C4-2B (cell line): ENCODE data around the gene CACNA2D3.

ENCODE experiments used
- ZFX ChIP-seq: fragments of 450-650 bp; IDR thresholded peaks from 2 replicates; pipeline ENCODE4 v1.6.1; 2017
- TF ChIP-seq, protein P1 (sequence below): fragments of 450-650 bp; conservative IDR thresholded peaks from 2 replicates; pipeline ENCODE4 v1.5.1; 2017; ENCODE audit warnings: mild to moderate bottlenecking

DNA sequence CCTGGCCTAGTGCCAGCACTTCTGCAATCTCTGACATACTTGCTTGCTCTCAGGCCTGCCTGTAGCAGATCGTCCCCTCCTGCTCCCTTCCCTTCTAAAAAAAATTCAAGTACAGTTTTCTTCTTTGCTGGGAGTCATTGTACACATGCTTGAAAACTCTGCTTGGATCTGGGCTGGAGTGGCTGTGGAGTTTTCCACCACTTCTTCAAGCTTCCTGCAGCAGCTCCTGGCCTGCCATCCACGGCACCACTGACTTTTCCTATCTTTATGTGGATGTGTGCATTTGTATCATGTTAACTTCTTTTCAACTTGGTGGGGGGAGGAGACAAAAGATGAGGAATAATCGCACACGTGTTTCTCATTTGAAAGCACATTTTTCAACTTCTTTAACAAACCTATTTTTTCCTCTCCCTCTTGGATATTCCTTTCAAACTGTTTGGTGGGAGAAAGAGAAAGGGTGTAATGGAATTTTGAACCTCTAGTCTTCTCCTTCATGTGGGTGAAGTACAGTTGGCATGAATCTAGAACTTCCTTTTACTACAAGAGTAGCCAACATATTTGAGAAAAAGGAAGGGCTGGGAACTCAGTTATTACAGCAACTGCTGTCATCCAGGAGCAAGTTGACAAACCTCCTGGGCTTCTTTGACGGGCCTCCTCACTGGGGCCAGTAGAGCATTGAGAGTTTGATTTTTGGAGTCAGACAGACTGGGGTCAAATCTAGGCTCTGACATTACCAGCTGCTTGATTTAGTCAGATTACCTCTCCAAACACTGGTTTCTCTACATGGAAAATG lies 866.7 kb downstream of the CACNA2D3 start:
- TF ChIP-seq, protein P1, sequence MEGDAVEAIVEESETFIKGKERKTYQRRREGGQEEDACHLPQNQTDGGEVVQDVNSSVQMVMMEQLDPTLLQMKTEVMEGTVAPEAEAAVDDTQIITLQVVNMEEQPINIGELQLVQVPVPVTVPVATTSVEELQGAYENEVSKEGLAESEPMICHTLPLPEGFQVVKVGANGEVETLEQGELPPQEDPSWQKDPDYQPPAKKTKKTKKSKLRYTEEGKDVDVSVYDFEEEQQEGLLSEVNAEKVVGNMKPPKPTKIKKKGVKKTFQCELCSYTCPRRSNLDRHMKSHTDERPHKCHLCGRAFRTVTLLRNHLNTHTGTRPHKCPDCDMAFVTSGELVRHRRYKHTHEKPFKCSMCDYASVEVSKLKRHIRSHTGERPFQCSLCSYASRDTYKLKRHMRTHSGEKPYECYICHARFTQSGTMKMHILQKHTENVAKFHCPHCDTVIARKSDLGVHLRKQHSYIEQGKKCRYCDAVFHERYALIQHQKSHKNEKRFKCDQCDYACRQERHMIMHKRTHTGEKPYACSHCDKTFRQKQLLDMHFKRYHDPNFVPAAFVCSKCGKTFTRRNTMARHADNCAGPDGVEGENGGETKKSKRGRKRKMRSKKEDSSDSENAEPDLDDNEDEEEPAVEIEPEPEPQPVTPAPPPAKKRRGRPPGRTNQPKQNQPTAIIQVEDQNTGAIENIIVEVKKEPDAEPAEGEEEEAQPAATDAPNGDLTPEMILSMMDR, result no peak
- TF ChIP-seq ZFX, result no peak
